ENCODE measurements around the gene CNDP1.
A peak's percentile ranks its signal among the peaks of the same experiment; 100 is the strongest.
"Not testable (repeated sequence)": the region's sequence is repeated elsewhere in the genome, so short reads cannot be mapped to it uniquely, and the experiment has no call there.

The CNDP1 gene

GRCh38 chr18:74563999-74564398 lies 29.7 kb downstream of the CNDP1 start:
- H3K4me1 Mint-ChIP-seq: no peaks in the 10 kb centered on the region
- peaks cover 11% of the 10 kb centered on the region for H3K9me3 Mint-ChIP-seq
- DNase-seq (no peak), ATAC-seq (no peak)
- no peak overlapping the region for H3K27ac Mint-ChIP-seq
- H3K4me3 Mint-ChIP-seq: no peak overlapping the region
- H3K36me3 Mint-ChIP-seq (ENCODE audit: low read depth): peaks cover 4% of the 10 kb centered on the region
- H3K27me3 Mint-ChIP-seq: peaks cover 11% of the 10 kb centered on the region

- not testable (repeated sequence) for H3K4me3 Mint-ChIP-seq; ATAC-seq; DNase-seq; H3K36me3 Mint-ChIP-seq (ENCODE audit: low read depth); H3K4me1 Mint-ChIP-seq; H3K27ac Mint-ChIP-seq
- Mint-ChIP-seq H3K27me3 (peaks cover 14% of the 10 kb centered on the region), H3K9me3 (peaks cover 11% of the 10 kb centered on the region)
These were observed 30.9 kb downstream of the CNDP1 start for GRCh38 chr18:74565164-74565563.

DNA sequence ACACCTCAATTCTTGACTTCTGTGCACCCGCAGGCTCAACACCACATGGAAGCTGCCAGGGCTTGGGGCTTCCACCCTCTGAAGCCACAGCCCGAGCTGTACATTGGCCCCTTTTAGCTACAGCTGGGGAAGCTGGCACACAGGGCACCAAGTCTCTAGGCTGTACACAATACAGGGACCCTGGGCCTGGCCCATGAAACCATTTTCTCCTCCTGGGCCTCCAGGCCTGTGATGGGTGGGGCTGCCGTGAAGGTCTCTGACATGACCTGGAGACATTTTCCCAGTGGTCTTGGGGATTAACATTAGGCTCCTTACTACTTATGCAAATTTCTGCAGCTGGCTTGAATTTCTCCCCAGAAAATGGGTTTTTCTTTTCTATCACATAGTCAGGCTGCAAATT lies 31.7 kb downstream of the CNDP1 start:
- H3K9me3 Mint-ChIP-seq: peaks cover 11% of the 10 kb centered on the region
- not testable (repeated sequence) for H3K36me3 Mint-ChIP-seq (ENCODE audit: low read depth); H3K27ac Mint-ChIP-seq; H3K4me1 Mint-ChIP-seq; ATAC-seq; DNase-seq; H3K4me3 Mint-ChIP-seq
- peaks cover 19% of the 10 kb centered on the region for H3K27me3 Mint-ChIP-seq

- Mint-ChIP-seq H3K4me1 (no peaks in the 10 kb centered on the region), H3K36me3 (ENCODE audit: low read depth) (peaks cover 4% of the 10 kb centered on the region), H3K4me3 (no peak overlapping the region), H3K9me3 (peaks cover 11% of the 10 kb centered on the region), H3K27ac (no peak overlapping the region), H3K27me3 (peaks cover 19% of the 10 kb centered on the region)
- DNase-seq (no peak), ATAC-seq (no peak)
These were observed 33.5 kb downstream of the CNDP1 start for GRCh38 chr18:74567822-74568221.

GRCh38 chr18:74569401-74569800 lies 35.1 kb downstream of the CNDP1 start:
- no peak for DNase-seq
- no peak overlapping the region for H3K4me3 Mint-ChIP-seq
- H3K36me3 Mint-ChIP-seq (ENCODE audit: low read depth): peaks cover 4% of the 10 kb centered on the region
- no peak overlapping the region for H3K27ac Mint-ChIP-seq
- H3K9me3 Mint-ChIP-seq: peaks cover 11% of the 10 kb centered on the region
- peaks cover 22% of the 10 kb centered on the region for H3K27me3 Mint-ChIP-seq
- H3K4me1 Mint-ChIP-seq: no peaks in the 10 kb centered on the region
- ATAC-seq: no peak

GRCh38 chr18:74570266-74570665 lies 36.0 kb downstream of the CNDP1 start:
- ATAC-seq: no peak

GRCh38 chr18:74571895-74572680 lies 37.8 kb downstream of the CNDP1 start:
- no peak overlapping the region for H3K27ac Mint-ChIP-seq
- H3K4me1 Mint-ChIP-seq: no peaks in the 10 kb centered on the region
- no peak for ATAC-seq
- H3K27me3 Mint-ChIP-seq: peaks cover 22% of the 10 kb centered on the region
- H3K36me3 Mint-ChIP-seq (ENCODE audit: low read depth): no peaks in the 10 kb centered on the region
- no peak for DNase-seq
- peaks cover 2% of the 10 kb centered on the region for H3K9me3 Mint-ChIP-seq
- no peak overlapping the region for H3K4me3 Mint-ChIP-seq

More at GRCh38 chr18:74570266-74570665, 36.0 kb downstream of the CNDP1 start:
- peaks cover 22% of the 10 kb centered on the region for H3K27me3 Mint-ChIP-seq
- no peaks in the 10 kb centered on the region for H3K4me1 Mint-ChIP-seq
- DNase-seq: no peak
- H3K27ac Mint-ChIP-seq: no peak overlapping the region
- H3K36me3 Mint-ChIP-seq (ENCODE audit: low read depth): peaks cover 4% of the 10 kb centered on the region
- H3K4me3 Mint-ChIP-seq: no peak overlapping the region
- peaks cover 11% of the 10 kb centered on the region for H3K9me3 Mint-ChIP-seq

GRCh38 chr18:74573053-74573452 lies 38.8 kb downstream of the CNDP1 start:
- DNase-seq (no peak), ATAC-seq (no peak)
- Mint-ChIP-seq H3K9me3 (no peaks in the 10 kb centered on the region), H3K27ac (no peak overlapping the region), H3K4me1 (no peaks in the 10 kb centered on the region), H3K27me3 (peaks cover 20% of the 10 kb centered on the region), H3K36me3 (ENCODE audit: low read depth) (no peaks in the 10 kb centered on the region), H3K4me3 (no peak overlapping the region)

GRCh38 chr18:74574916-74575315 lies 40.6 kb downstream of the CNDP1 start:
- Mint-ChIP-seq H3K36me3 (ENCODE audit: low read depth) (no peaks in the 10 kb centered on the region), H3K27me3 (peaks cover 12% of the 10 kb centered on the region), H3K4me3 (no peak overlapping the region), H3K9me3 (no peaks in the 10 kb centered on the region), H3K27ac (no peak overlapping the region), H3K4me1 (no peaks in the 10 kb centered on the region)
- DNase-seq (no peak), ATAC-seq (no peak)

GRCh38 chr18:74577019-74577418 lies 42.7 kb downstream of the CNDP1 start:
- H3K9me3 Mint-ChIP-seq: no peaks in the 10 kb centered on the region

DNA sequence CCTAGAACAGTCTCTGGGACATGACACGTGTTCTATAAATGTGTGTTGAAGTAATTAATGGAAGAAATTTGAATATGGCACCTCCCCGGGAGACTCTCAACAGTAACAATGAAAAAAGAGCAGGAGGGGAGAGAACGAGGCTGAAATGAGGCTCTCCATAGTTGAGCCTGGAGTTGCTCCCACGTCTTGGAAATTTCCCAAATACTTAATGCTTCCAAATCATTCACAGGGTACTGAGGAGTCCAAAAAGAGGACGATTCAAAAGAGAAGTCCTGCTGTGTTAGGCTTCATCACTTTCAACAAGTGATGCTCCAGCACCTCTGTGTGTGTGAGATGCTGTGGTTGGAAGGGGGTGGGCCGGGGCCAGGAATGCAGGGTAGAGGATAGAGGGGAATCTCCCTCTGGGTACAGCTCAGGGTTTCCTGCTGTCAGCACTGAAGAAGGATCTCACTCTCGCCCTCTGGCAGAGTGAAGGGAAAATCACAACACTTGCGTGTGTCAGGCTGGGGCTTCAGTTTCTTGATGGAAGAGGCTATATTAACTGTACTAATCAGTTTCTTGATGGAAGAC lies 45.3 kb downstream of the CNDP1 start:
- ATAC-seq (peak; percentile 49), DNase-seq (no peak)
- Mint-ChIP-seq H3K27ac (no peak overlapping the region), H3K4me1 (no peaks in the 10 kb centered on the region), H3K9me3 (no peaks in the 10 kb centered on the region), H3K27me3 (peaks cover 13% of the 10 kb centered on the region), H3K36me3 (ENCODE audit: low read depth) (no peaks in the 10 kb centered on the region), H3K4me3 (no peak overlapping the region)

More at GRCh38 chr18:74577019-74577418, 42.7 kb downstream of the CNDP1 start:
- Mint-ChIP-seq H3K27me3 (peaks cover 12% of the 10 kb centered on the region), H3K27ac (no peak overlapping the region), H3K36me3 (ENCODE audit: low read depth) (no peaks in the 10 kb centered on the region), H3K4me3 (no peak overlapping the region), H3K4me1 (no peaks in the 10 kb centered on the region)
- DNase-seq (no peak), ATAC-seq (no peak)

DNA sequence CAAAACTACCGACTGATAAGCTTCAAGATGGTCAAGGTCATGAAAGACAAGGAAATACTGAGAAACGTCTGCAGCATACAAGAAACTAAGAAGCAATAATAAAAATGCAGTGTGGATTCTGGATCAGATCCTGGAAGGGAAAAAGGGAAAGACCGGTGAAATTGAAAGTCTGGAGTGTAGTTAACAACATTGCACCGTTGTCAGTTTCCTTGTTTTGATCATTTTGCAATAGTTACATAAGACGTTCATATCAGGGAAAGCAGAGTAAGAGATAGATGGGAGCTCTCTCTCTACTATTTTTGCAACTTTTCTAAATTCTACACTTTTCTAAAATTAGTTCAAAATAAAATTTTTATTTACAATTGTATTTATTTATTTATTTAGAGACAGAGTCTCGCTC lies 48.3 kb downstream of the CNDP1 start:
- no peak overlapping the region for H3K4me3 Mint-ChIP-seq
- no peaks in the 10 kb centered on the region for H3K4me1 Mint-ChIP-seq
- H3K27ac Mint-ChIP-seq: no peak overlapping the region
- DNase-seq (no peak), ATAC-seq (no peak)
- no peaks in the 10 kb centered on the region for H3K9me3 Mint-ChIP-seq
- peaks cover 17% of the 10 kb centered on the region for H3K27me3 Mint-ChIP-seq
- no peaks in the 10 kb centered on the region for H3K36me3 Mint-ChIP-seq (ENCODE audit: low read depth)

DNA sequence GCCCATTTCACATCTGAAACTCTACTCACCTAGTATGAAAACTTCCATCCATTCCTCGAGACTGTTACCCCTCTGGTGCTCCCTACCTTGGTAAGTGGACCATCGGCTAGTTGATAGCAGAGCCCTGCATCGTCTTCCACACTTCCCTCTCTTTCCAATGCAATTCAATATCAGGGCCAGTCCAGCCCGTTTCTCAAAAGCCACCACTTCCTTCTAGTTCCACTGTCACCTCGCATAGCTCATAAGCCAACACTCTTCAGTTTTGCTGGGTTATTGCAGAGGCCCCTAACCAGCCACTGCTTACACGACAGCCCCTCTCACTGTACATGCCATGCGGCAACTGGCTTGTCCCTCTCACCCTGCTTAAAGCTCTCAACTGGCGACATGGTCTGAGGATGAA lies 53.1 kb downstream of the CNDP1 start:
- Mint-ChIP-seq H3K4me1 (peaks cover 11% of the 10 kb centered on the region), H3K9me3 (no peaks in the 10 kb centered on the region), H3K27ac (no peak overlapping the region), H3K36me3 (ENCODE audit: low read depth) (peaks cover 3% of the 10 kb centered on the region), H3K4me3 (no peak overlapping the region), H3K27me3 (peaks cover 7% of the 10 kb centered on the region)
- no peak for DNase-seq
- ATAC-seq: no peak

GRCh38 chr18:74589021-74589420 lies 54.7 kb downstream of the CNDP1 start:
- Mint-ChIP-seq H3K4me3 (no peak overlapping the region), H3K27me3 (peaks cover 4% of the 10 kb centered on the region), H3K4me1 (peaks cover 18% of the 10 kb centered on the region), H3K9me3 (peaks cover 4% of the 10 kb centered on the region), H3K27ac (no peak overlapping the region), H3K36me3 (ENCODE audit: low read depth) (peaks cover 18% of the 10 kb centered on the region)
- DNase-seq (no peak), ATAC-seq (no peak)

- Mint-ChIP-seq H3K9me3 (peaks cover 4% of the 10 kb centered on the region), H3K4me1 (peaks cover 22% of the 10 kb centered on the region), H3K27ac (no peak overlapping the region)
These were observed 55.5 kb downstream of the CNDP1 start for GRCh38 chr18:74589811-74590210.

More at GRCh38 chr18:74589811-74590210, 55.5 kb downstream of the CNDP1 start:
- ATAC-seq (no peak), DNase-seq (no peak)
- H3K27me3 Mint-ChIP-seq: peaks cover 4% of the 10 kb centered on the region
- no peak overlapping the region for H3K4me3 Mint-ChIP-seq
- peaks cover 23% of the 10 kb centered on the region for H3K36me3 Mint-ChIP-seq (ENCODE audit: low read depth)
